ENCODE results near the gene FBXO22.
"Not testable (repeated sequence)": the region's sequence is repeated elsewhere in the genome, so short reads cannot be mapped to it uniquely, and the experiment has no call there.

FBXO22 gene

DNA sequence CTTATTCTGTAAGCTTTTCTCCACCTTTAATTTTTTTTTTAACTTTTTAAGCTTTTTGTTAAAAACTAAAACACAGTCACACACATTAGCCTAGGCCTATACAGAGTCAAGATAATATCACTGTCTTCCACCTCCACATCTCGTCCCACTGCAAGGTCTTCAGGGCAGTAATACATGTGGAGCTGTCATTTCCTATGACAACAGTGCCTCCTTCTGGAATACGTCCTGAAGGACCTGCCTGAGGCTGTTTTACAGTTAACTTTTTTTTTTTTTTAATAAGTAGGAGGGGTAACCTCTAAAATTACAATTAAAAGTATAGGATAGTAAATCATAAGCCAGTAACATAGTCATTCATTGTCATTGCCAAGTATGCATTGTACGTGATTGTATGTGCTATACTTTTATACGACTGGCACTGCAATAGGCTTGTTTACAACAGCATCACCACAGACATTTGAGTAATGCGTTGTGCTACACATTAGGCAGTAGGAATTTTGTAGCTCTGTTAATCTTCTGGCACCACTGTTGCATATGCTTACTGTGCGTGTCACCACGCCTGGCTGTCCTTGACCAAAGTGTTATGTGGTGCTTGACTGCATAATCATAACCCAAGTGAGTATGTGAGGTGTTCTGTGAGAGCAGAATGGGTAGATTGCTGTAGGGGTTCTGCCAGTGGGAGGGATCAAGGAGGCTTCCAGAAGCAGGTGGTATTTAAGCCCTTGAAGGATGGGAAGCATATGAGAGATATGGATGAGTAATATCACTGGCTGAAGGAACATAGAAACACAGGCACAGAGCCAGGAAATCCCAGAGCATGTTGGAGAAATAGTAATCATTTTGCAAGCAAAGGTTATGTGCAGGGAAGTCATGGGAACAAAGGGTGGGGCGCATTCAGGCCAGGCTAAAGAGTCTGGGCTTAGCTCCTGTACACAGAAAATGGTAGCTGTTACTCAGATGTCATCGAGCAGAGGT is 18.3 kb downstream of the FBXO22 start:
- DNase-seq, result no peak

DNA sequence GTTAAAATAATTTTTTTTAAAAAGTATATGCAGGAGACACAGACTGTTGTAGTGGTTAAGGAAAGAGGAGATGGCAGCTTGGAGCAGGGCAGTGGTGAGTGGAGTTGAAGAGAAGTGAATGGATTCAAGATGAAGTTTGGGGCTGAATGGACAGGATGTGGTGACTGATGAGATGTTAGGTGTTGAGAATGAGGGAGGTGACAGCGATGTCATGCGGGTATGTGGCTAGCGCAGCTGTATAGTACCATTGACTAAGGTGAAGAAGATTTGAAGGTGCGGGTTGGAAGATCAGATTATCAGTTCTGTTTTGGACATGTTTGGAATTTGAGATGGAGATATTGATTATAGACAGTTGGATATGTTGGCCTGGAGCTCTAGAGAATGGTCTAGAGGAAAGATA is 20.1 kb downstream of the FBXO22 start:
- no peak for DNase-seq

DNA sequence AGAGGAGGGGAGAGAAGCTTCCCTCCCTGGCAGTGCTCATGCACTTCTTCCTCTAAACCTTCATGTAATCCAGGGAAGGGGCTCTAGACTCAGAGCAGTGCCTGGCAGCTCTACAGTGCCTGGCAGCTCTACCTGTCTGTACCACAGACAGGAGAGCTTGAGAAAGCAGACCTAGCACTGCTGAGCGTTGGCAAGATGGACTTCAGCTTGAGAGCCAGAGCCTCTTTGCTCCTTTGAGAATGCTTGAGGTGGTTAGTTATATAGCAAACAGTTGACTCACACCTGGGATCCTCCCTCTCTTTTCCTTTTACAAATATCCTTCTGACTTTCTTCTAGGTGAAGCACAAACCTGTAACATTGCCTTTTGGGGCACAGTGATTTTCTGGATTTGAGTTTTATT is 20.9 kb downstream of the FBXO22 start:
- no peak for DNase-seq

DNA sequence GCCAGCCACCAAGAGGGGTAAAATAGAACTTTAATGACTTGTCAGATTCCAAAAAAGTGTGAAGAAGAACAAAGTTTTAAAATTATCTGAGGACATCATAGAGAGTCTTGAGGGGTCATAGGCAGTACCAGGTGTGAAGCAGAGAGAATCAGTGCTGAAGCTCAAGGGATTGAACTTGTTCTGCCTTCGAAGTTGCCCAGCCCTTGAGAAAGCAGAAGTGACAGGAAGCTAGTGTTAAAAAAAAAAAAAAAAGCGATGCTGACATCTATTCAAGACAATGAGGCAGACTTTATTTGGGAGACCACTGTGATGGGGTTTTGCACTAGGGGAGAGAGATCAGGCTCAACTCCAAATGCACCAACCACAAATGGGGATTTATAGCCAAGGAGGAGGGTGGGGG is 21.8 kb downstream of the FBXO22 start:
- no peak for DNase-seq

DNA sequence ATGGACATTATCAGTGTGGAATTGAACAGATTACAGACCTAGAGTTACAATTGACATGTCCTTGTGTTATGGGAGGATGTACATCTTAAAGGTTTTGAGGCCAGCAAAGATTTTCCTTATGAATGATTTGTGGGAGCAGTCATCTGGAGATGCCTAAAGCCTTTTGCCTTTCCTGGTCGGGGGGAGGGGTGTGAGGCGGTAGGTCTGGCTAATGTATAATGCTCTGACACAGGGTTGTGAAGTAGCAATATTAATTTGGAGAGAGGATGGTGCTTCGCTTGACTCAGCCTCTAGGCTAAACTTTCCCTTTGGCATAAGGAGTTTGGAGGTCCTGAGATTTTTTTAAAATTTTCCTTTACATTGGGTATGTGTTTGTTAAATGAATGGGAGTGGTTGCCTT is 23.3 kb downstream of the FBXO22 start:
- no peak for DNase-seq

DNA sequence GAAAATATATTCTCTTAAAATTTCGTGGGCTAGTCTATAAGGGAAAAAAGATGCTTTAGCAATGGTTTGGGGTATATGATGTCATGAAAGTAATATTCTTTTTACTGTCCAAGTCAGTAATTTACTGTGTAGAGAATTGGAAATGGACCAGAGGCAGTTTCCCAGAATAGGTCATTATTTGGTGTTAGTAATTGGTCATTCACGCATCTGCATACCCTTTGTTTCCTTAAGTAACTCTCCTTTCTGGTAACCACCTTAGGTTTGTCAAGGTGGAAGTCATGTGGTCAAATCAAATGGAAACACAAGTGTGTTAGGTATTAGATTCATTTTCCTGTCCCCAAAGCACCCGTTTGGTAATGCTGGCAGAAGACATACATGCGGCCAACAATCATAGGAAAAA is 23.9 kb downstream of the FBXO22 start:
- DNase-seq, result no peak

DNA sequence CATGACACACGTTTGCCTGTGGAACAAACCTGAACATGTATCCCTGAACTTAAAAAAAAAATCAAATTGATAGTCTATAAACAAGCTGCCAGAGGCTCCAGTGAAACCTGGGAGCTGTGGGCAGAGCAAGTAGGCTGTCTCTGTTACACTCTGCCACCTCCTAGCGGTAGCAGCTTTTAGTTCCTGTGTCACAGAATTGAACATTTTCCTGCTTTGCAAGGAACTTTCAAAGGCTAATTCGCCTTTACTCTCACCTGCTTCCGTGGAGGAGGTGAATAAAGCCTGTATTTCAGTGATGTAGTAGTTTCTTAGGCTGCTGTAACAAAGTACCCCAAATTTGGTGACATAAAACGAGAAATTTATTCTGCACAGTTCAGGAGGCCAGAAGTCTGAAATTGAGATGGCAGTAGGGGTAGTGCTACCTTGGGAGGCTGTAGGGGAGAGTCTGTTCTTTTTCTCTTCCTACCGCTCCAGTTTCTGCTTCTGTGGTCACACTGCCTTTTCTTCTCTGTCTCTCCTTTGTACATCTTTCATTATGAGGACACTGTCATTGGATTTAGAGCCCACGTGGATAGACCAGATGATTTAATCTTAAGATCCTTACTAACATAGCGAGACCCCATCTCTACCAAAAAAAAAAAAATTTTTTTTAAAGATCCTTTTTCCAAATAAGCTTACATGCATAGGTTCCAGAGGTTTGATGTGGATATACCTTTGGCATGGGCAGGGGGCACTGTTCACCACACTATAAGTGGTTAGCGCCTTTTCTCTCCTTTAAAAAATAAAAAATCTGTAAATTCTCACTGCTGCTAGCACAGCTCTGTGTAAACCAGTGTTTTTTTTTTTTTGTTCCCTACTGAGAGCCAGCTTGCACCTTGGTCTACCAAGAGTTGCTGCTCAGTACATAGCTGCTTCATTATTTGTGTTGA is 25.3 kb downstream of the FBXO22 start:
- DNase-seq, result no peak

DNA sequence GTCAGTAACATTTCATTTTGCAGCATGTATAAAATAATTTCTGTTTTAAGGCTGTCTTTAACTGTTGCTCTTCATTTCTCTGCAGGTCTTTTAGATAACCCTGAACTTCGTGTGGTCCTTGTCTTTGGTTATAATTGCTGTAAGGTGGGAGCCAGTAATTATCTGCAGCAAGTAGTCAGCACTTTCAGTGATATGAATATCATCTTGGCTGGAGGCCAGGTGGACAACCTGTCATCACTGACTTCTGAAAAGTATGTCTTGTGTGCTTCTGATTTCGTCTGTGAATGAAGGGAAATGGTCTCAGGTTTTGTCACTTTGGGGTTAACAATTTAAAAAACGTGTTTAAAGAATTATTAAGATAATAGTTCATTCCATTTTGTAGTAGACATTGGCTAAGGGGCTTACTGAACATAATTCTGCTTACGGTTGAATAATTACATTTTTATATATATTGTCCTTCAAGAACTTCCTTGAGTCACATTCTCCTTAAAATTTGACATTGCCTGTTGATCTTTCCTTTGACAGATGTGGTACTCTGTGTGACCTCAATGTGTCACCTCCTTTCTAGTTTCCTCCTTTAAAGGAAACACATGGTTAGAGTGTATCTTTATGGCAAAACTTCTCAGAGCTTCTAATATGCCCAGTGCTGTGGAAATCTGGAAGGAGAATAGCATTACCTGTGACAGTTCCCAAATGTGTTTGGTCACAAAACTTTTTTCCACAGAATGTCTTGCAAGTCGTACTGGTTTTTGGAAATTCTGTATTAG is 26.3 kb downstream of the FBXO22 start:
- no peak for DNase-seq

DNA sequence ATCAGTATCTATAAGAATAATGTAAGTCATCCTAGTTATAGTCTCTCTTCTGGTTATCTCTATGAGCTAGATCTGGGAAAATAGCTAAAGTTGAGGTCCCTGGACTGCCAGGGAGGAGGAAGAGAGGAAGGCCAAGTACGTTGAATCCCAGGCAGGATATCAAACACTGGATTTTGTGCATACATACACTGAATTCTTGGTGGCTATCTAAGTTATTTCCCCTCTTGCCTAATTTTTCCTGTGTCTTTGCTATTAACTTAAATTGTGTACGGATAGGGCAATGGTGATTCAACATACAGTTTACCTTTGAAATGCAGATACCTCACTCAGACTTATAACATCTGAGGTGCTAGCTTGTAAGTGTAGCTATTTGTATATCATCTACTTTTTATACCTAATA is 27.2 kb downstream of the FBXO22 start:
- DNase-seq, result no peak

DNA sequence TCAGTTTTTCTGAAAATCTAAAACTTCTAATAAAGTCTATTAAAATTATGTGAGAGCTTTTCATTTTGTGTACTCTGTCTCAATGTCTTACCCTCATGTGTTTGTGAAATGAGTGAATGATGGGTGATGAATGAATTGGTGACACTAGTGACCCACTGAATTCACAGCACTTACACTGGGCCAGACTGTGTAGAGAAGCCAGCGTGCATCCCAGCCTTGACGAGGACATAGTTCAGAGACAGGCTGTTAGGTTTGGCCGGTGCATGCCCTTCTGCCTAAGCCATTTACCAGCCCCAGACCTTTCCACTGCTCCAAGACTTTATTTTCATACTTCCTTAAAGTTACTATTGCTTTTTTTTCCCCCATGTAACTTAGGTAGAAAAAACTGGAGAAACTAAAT is 38.8 kb downstream of the FBXO22 start:
- DNase-seq, result no peak

DNA sequence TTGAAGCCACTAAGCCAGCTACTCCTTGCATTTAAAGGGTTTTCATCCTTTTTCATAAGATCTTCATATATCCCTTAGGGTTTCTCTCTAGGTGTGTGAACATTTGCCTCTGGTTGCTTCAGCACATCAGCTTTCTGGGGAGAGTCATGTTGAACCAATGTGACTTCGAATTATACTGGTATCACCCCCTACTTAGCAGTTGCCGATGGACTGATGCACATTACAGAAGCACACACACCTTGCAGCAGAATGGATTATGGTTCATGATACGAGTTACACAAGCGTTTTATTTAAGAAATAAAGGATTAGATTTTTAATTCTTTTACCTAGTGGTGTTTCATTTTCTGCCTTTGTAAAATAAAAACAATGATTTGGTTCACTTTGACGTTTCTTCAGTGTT is 39.6 kb downstream of the FBXO22 start:
- no peak for DNase-seq

DNA sequence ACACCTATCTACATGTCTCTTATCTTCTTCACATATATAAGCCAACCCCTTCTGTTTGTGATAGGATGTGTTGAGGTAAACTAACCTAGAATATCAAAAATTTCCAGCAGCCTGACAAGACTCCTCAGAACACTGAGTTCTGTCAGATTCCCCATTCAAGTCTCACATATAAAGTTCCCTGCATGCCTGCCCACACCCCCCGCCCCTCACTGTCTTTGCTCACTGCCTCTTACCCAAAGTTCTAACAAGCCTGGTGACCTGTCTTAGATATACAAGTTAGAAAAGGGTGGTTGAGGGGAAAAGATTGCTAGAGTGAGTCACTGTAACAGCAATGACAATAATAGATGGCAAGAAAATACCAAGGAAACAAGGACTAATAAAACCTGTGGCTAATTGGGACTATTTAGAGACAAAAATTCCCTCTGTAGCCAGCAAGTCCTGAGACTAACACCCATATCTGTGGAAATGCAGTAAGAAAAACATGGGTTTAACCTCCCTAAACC is 40.1 kb downstream of the FBXO22 start:
- DNase-seq, result no peak

DNA sequence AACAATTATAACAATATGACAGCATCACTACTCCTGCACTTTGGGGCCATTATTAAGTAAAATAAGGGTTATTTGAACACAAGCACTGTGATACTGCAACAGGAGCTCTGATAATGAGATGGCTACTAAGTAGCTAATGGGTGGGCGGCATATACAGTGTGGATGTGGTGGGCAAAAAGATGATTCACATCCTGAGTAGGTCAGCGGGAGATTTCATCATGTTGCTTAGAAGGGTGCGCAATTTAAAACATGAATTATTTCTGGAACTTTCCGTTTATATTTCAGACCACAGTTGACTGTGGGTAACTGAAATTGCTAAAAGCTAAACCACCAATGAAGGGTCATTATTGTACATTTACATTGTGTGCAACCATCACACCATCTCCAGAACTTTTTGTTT is 42.3 kb downstream of the FBXO22 start:
- no peak for DNase-seq

DNA sequence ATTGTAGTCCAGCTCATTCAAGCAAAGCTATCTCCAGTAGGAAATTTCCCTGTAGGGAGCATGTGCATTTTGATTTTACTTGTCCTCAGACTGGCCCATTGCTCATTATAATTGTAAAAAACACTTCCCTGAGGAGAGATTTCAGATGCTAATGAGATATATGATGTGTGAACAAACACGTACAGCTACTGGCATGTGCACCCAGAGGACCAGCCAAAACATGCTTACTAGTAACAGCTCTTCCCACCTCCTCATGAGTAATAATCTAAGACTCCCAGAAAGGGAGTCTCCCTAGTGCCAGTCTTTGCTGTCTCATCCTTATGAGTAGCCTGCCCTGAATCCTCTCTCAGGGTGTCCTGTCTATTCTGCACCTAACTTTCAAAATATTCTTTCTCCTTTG is 43.4 kb downstream of the FBXO22 start:
- DNase-seq, result no peak

DNA sequence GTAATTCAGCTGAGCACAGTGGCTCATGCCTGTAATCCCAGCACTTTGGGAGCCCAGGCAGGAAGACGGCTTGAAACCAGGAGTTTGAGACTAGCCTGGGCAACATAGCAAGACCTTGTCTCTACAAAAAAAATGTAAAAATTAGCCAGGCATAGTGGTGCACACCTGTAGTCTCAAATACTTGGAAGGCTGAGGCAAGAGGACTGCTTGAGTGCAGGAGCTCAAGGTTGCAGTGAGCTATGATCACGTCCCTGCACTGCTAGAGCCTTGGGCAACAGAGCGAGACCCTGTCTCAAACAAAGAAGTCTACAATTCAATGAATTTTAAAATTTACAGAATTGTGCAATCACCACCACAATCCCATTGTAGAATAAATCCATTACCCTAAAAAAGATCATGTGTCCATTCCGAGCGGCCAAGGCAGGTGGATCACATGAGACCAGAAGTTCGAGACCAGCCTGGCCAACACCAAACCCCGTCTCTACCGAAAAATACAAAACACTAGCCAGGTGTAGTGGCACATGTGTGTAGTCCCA is 45.2 kb downstream of the FBXO22 start:
- no peak for DNase-seq

DNA sequence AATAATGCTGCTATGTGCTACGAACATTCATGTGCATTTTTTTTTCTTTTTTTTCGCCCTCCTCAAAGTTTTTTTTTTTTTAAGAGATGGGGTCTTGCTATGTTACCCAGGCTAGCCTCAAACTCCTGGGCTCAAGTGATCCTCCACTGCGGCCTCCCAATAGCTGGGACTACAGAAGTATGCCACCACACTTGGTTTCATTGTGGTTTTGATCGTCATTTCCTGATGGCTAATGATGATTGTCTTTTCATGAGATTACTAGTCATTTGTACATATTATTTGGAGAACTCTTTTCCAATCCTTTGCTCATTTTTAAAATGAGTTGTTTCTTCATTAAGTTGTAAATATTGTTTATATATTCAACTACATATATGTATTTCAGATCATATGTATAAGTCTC is 48.8 kb downstream of the FBXO22 start:
- no peak for DNase-seq

DNA sequence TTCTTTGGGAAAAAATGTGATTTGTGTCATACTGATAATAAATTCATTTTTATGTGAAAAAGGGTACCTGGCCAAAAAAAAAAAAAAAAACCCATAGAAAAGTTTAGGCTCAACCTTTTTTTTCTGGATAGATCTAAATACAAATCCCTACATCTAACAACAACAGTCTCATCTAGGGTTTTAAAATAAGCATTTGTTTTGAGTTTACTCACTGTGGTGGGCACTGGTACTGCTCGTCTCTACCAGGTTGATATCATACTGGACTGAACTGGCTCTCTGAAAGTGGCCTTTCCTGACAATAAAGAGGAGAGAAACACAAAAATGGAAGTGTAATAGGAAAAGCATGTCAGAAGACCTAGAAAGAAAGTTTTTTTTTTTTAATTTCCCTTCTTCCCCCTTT is 52.0 kb downstream of the FBXO22 start:
- no peak for DNase-seq

DNA sequence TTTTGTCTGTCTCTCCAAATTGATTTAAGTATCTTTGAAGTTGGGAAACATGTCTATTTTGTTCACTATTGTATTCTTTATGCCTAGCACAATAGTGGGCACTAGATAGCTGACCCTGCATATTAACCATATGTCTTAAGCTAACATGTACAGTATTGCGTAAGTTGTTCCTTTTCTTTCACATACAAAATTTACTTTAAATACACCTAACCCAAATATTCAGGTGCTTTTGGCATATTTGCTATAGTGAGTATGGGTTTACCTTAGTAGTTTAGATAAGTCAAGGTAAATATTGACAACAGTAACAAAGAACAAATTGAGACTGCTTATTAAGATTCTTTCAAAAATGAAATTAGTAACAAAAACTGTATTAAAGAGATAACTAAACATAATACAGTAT is 57.7 kb downstream of the FBXO22 start:
- no peak for DNase-seq

DNA sequence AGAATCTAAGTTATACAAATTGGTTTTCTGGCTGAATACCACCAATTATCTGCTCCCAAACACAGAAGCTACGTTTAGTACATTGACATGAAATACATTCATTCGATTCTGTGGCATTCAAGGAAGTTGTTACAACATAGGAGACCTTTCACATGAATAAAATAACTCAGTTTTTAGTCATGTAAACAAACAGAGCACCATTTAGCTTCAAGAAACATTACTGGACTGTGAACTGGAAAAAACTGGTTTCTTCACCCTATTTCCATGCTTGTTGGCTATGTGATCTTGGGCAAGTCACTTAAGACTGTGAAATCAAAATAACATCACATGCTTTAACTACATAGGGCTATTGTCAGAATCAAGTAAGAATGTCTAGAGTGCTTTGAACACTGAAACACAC is 62.4 kb downstream of the FBXO22 start:
- no peak for DNase-seq

DNA sequence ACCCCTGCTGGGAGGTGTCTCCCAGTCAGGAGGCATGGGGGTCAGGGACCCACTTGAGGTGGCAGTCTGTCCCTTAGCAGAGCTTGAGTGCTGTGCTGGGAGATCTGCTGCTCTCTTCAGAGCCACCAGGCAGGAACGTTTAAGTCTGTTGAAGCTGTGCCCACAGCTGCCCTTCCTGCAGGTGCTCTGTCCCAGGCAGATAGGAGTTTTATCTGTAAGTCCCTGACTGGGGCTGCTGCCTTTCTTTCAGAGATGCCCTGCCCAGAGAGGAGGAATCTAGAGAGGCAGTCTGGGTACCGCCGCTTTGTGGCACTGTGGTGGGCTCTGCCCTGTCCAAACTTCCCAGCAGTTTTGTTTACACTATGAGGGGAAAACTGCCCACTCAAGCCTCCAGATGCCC is 73.1 kb downstream of the FBXO22 start:
- DNase-seq, result not testable (repeated sequence)

DNA sequence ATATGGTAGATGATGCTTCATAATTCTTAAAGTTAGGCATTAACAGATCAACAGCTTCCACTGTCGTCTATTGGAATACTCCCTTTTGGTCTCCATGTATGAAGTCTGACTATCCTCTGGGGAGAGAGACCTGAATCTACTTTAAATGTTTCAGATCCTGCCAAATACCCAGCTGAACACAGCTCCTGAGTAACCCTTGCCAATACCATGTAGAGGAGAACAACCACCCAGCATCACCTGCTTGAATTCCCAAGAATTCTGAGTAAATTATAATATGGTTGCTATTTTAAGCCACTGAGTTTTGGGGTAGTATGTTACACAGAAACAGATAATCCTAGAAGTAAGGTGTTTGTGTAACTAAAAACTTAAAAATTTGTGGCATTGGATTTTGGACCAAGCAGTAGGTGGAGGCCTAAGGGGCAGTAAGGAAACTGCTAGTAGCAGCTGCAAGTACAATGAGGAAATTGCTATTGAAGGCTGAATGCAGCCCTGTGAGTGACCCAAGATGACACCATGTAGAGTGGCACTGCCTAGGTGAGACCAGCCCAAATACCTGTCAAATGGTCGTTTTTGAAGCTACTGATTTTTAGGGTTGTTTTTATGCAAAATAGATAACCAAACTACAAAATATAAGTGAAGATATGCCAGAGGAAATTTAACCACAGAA is 77.6 kb downstream of the FBXO22 start:
- no peak for DNase-seq

DNA sequence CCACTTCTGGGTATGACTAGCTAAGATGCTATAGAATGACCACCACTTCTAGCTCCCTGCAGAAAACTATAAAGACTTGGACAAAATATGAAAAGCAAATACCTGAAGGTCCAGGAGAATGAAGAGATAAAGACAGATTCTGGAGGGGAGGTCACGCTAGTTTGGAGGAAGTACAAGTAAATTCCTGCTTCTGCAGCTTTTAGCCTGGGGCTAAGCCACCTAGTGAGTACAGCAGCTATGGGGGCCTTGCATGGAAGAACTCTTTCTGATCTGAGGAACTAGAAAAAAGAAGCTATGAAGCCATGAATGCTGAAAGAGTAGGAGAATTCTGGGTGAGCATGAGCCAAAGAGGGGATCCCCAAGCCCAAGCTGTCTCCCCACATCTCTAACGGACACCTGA is 78.8 kb downstream of the FBXO22 start:
- no peak for DNase-seq
